Gastroesophageal sphincter (tissue), 3 donors: ENCODE data around the gene TMEM151A.

Source experiments
- POLR2A ChIP-seq, 2 donors: fragments of 450-650 bp; IDR thresholded peaks; one replicate each; pipeline ENCODE4 v1.6.1; 2017; ENCODE audit warnings: antibody characterized with exemption in 2 of 2, mild to moderate bottlenecking in 2 of 2, moderate library complexity in 1 of 2
- POLR2AphosphoS5 ChIP-seq: sonication (generic); formaldehyde crosslinking; IDR thresholded peaks from one replicate; pipeline ENCODE4 v1.6.1; 2017; ENCODE audit warnings: antibody characterized with exemption
- TF ChIP-seq, protein P1 (sequence below), 4 experiments: fragments of 200-600 bp in 2 of 4; fragments of 450-650 bp in 2 of 4; sonication (generic) in 1 of 4; IDR thresholded peaks; one replicate each; pipeline ENCODE4 v1.5.1; 2017 to 2019; ENCODE audit warnings: antibody characterized with exemption in 4 of 4, mild to moderate bottlenecking in 2 of 4, moderate library complexity in 2 of 4

DNA sequence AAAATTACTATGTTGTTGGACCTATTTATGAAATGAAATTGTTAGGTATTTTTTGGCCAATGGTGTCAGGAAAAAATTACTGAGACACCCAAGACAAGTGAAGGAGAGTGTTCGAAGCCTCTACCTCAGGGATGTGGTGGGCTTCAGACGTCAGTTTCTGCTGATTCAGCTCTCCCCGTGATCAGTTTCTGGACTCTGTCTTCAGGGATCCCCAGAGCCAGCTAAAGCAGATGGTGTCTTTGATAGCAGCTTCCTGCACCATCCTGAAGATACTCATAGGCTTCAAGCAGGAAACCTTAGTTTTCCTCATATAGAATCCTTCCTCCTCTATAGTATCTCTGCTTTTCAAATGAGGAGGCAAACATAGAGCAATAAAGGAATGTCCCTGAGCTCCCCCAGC, 17.8 kb downstream of the TMEM151A start:
- TF ChIP-seq, protein P1, sequence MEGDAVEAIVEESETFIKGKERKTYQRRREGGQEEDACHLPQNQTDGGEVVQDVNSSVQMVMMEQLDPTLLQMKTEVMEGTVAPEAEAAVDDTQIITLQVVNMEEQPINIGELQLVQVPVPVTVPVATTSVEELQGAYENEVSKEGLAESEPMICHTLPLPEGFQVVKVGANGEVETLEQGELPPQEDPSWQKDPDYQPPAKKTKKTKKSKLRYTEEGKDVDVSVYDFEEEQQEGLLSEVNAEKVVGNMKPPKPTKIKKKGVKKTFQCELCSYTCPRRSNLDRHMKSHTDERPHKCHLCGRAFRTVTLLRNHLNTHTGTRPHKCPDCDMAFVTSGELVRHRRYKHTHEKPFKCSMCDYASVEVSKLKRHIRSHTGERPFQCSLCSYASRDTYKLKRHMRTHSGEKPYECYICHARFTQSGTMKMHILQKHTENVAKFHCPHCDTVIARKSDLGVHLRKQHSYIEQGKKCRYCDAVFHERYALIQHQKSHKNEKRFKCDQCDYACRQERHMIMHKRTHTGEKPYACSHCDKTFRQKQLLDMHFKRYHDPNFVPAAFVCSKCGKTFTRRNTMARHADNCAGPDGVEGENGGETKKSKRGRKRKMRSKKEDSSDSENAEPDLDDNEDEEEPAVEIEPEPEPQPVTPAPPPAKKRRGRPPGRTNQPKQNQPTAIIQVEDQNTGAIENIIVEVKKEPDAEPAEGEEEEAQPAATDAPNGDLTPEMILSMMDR (IDR thresholded peaks at IDR 0.05) = no peak
- TF ChIP-seq POLR2A (IDR thresholded peaks at IDR 0.05) = no peak
- no peak for TF ChIP-seq POLR2AphosphoS5
